A549 (cell line): ENCODE measurements around the gene TRDMT1. TPM values are rescaled to one million over a fixed set of nuclear protein-coding genes. Genes with fewer than 3 reads are reported as not detected.

Experiments
- ATAC-seq, 2 experiments: fragments of 200-7000 bp in 1 of 2; fragments of >200 bp in 1 of 2; cut with Nextera tagmentation in 1 of 2; cut with Tn5 transposase in 1 of 2; 3 replicates each; pipeline versions ENCODE4 v1.8.0 to v1.9.1; 2018 to 2020; ENCODE audit warnings: mild to moderate bottlenecking in 1 of 2, moderate library complexity in 1 of 2
- CTCF ChIA-PET: fragments of 300-600 bp; sonication (Branson Sonifier 250); formaldehyde crosslinking; extraction: SDS; loops from one replicate; lab custom pipeline; 2021; ENCODE audit warnings: antibody characterized with exemption, inconsistent platforms; lab: Yijun Ruan, JAX
- POLR2A ChIA-PET: fragments of 350-600 bp; formaldehyde crosslinking; extraction: SDS; loops from one replicate; lab custom pipeline; 2021; ENCODE audit warnings: antibody characterized with exemption, inconsistent platforms; lab: Yijun Ruan, JAX
- DNase-seq, 2 experiments: peaks; one replicate each; pipeline versions ENCODE4 v3.0.0 to v3.0.0-alpha.2; 2011 to 2016; ENCODE audit warnings: low read depth in 1 of 2, low spot score in 1 of 2
- FAIRE-seq: peaks from 2 replicates; lab custom pipeline; 2011; peaks lifted over from hg19 to GRCh38; lab: Jason Lieb, UNC
- H3K27ac ChIP-seq, 2 experiments: fragments of >200 bp; sonication (Bioruptor Twin); formaldehyde crosslinking; 3 replicates each; pipeline ENCODE4 v1.5.1; 2016 to 2017
- H3K4me1 ChIP-seq: fragments of >200 bp; sonication (Bioruptor Twin); formaldehyde crosslinking; 3 replicates; pipeline ENCODE4 v1.6.1; 2016
- H3K4me2 ChIP-seq: fragments of >200 bp; sonication (Bioruptor Twin); formaldehyde crosslinking; 3 replicates; pipeline ENCODE4 v1.6.1; 2016
- H3K4me3 ChIP-seq: fragments of >200 bp; sonication (Bioruptor Twin); formaldehyde crosslinking; 3 replicates; pipeline ENCODE4 v1.5.1; 2016
- H3K9me3 ChIP-seq: fragments of >200 bp; sonication (Bioruptor Twin); formaldehyde crosslinking; 3 replicates; pipeline ENCODE4 v1.6.1; 2016
- CBX2 ChIP-seq: fragments of 200-600 bp; sonication (generic); IDR thresholded peaks from 2 replicates; pipeline ENCODE4 v1.6.1; 2016; ENCODE audit warnings: low read depth, mild to moderate bottlenecking, borderline replicate concordance
- CEBPB ChIP-seq, 2 experiments: fragments of >200 bp in 1 of 2; sonication (Bioruptor Twin) in 1 of 2; formaldehyde crosslinking in 1 of 2; IDR thresholded peaks; 2 replicates each; pipeline ENCODE4 v1.6.1; 2012 to 2016
- FOSL2 ChIP-seq, 2 experiments: fragments of 450-650 bp in 1 of 2; fragments of >200 bp in 1 of 2; sonication (Bioruptor Twin) in 1 of 2; formaldehyde crosslinking; IDR thresholded peaks; 2 replicates each; pipeline versions ENCODE4 v1.5.0 to v1.6.1; 2016 to 2020; ENCODE audit warnings: mild to moderate bottlenecking in 1 of 2, moderate library complexity in 1 of 2
- GATA3 ChIP-seq: IDR thresholded peaks from 2 replicates; pipeline ENCODE4 v1.6.1; 2012; ENCODE audit warnings: borderline replicate concordance
- HDAC2 ChIP-seq: fragments of 200-600 bp; sonication (generic); IDR thresholded peaks from 2 replicates; pipeline ENCODE4 v1.6.1; 2016
- HEYL ChIP-seq: fragments of 250-450 bp; sonication (Bioruptor Pico); IDR thresholded peaks from 2 replicates; pipeline ENCODE4 v1.8.0; 2021; ENCODE audit warnings: mild to moderate bottlenecking, moderate library complexity
- HOXB13 ChIP-seq: fragments of 250-450 bp; sonication (Bioruptor Pico); IDR thresholded peaks from 2 replicates; pipeline ENCODE4 v1.5.0; 2020; ENCODE audit warnings: low read depth, mild to moderate bottlenecking, moderate library complexity
- JUN ChIP-seq, 2 experiments: fragments of >200 bp; sonication (Bioruptor Twin); formaldehyde crosslinking; IDR thresholded peaks; 2 replicates in 1 of 2; 3 replicates in 1 of 2; pipeline ENCODE4 v1.6.1; 2016 to 2017
- KDM5A ChIP-seq: fragments of 200-600 bp; sonication (generic); IDR thresholded peaks from 2 replicates; pipeline ENCODE4 v1.6.1; 2016; ENCODE audit warnings: antibody characterized with exemption, mild to moderate bottlenecking
- MAFK ChIP-seq: fragments of 450-650 bp; IDR thresholded peaks from 2 replicates; pipeline ENCODE4 v1.6.1; 2014; ENCODE audit not compliant: partially characterized antibody
- MYC ChIP-seq: IDR thresholded peaks from 2 replicates; pipeline ENCODE4 v1.6.1; 2012; ENCODE audit warnings: mild to moderate bottlenecking, inconsistent platforms, low read length, improper control_type of control experiment, borderline replicate concordance
- NR3C1 ChIP-seq: fragments of >200 bp; sonication (Bioruptor Twin); formaldehyde crosslinking; IDR thresholded peaks from 3 replicates; pipeline ENCODE4 v1.6.1; 2017
- PHF8 ChIP-seq: fragments of 200-600 bp; sonication (generic); IDR thresholded peaks from 2 replicates; pipeline ENCODE4 v1.6.1; 2016; ENCODE audit warnings: low read depth, mild to moderate bottlenecking, antibody characterized with exemption, moderate library complexity, borderline replicate concordance
- RCOR1 ChIP-seq: fragments of 150-350 bp; IDR thresholded peaks from 2 replicates; pipeline ENCODE4 v1.6.1; 2014; ENCODE audit warnings: antibody characterized with exemption, low read length, low read depth
- RFX5 ChIP-seq: fragments of 450-650 bp; IDR thresholded peaks from 2 replicates; pipeline ENCODE4 v1.7.1; 2014; ENCODE audit warnings: antibody characterized with exemption, mild to moderate bottlenecking, moderate library complexity
- ZFP36 ChIP-seq: fragments of 450-650 bp; IDR thresholded peaks from 2 replicates; pipeline ENCODE4 v1.6.1; 2014; ENCODE audit warnings: borderline replicate concordance; ENCODE audit not compliant: partially characterized antibody
- WGBS: methylation state at CpG from one replicate; pipeline ENCODE4 v1.1.6; 2017; ENCODE audit errors: missing lambda C conversion rate; 5-methylcytosine and 5-hydroxymethylcytosine counted together
- polyA plus RNA-seq, 4 experiments: library from polyadenylated mRNA; depleted of rRNA in 3 of 4; stranded (reverse); fragments of >200 nt; fragmentation: RNase III in 1 of 4; extraction: RNeasy Plus Mini Kit Qiagen cat#74134 plus additional on column Dnase treatment in 1 of 4; gene quantifications; 2 replicates in 3 of 4; 3 replicates in 1 of 4; pipeline ENCODE4 v1.2.3, GENCODE V29; 2011 to 2017
- TF ChIP-seq, protein P1 (sequence below): fragments of >200 bp; sonication (Bioruptor Twin); formaldehyde crosslinking; IDR thresholded peaks from 3 replicates; pipeline ENCODE4 v1.6.1; 2016
- TF ChIP-seq, protein P2 (sequence below): IDR thresholded peaks from 2 replicates; pipeline ENCODE4 v1.6.1; 2012; ENCODE audit warnings: low read depth, borderline replicate concordance
- TF ChIP-seq, protein P3 (sequence below): fragments of >200 bp; sonication (Bioruptor Twin); formaldehyde crosslinking; IDR thresholded peaks from 2 replicates; pipeline ENCODE4 v1.6.1; 2016
- TF ChIP-seq, protein P4 (sequence below): fragments of 250-450 bp; sonication (Bioruptor Pico); IDR thresholded peaks from 2 replicates; pipeline ENCODE4 v1.5.0; 2021; ENCODE audit warnings: mild to moderate bottlenecking, moderate library complexity, borderline replicate concordance
- TF ChIP-seq, protein P5 (sequence below): fragments of 200-600 bp; sonication (generic); IDR thresholded peaks from 2 replicates; pipeline ENCODE4 v1.6.1; 2016; ENCODE audit warnings: antibody characterized with exemption, mild to moderate bottlenecking, moderate library complexity

The TRDMT1 gene
- polyA plus RNA-seq, 2 of the 4 experiments (the other 2 are of a cell fraction), result 2.4 to 7.4 TPM

DNA sequence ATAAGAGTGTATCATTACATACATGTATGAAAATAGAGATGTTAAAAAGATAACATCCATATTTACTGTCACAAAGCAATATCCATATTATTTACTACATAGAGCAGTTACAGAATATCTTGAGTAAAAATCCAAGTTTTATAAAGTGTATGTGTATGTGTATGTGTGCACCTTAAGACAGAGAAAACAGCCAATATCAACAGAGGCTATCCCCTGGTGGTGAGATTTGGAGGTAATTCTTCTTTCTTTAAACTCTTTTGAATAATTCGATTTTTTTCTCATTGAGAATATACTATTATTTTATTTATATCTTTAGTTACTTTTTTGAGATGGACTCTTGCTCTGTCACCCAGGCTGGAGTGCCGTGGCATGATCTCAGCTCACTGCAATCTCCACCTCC lies 18.4 kb downstream of the TRDMT1 start (continued):
- no peak for TF ChIP-seq HOXB13 (CRISPR knock-in tag)

DNA sequence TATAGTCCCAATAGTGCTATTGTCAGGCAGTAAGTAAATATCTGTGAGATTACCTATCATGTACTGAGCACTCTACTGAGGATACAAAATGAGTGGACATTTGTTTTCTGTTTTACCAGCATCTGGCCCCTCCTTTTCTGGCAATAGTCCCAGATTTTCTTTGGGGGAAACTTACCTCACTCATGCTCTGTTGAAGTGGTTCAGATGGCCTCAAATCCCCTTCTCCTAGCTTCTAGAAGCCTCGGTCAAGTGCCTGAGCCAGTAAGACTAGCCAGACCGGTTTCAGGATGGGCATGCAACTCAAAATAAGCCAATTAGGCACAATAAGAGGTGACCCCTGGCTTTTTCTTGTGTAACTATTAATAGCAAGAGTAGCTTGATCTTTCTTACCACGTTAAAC lies 19.7 kb downstream of the TRDMT1 start:
- WGBS, result 71% methylated on average over 3 of the region's 3 CpGs
- ATAC-seq (no peak), DNase-seq (no peak), FAIRE-seq (no peak)
- Histone ChIP-seq H3K27ac (no peak overlapping the region), H3K4me1 (no peaks in the 10 kb centered on the region), H3K9me3 (no peaks in the 10 kb centered on the region), H3K4me3 (no peak overlapping the region), H3K4me2 (no peak overlapping the region)
- ChIA-PET POLR2A (no interaction called here), CTCF (interaction anchor here (1.3 kb wide), 2 partner anchors 8 to 48 kb away, joined by 5 read pairs; no protein-coding TSS in a partner anchor)
- no peak for TF ChIP-seq HDAC2
- TF ChIP-seq, protein P1, sequence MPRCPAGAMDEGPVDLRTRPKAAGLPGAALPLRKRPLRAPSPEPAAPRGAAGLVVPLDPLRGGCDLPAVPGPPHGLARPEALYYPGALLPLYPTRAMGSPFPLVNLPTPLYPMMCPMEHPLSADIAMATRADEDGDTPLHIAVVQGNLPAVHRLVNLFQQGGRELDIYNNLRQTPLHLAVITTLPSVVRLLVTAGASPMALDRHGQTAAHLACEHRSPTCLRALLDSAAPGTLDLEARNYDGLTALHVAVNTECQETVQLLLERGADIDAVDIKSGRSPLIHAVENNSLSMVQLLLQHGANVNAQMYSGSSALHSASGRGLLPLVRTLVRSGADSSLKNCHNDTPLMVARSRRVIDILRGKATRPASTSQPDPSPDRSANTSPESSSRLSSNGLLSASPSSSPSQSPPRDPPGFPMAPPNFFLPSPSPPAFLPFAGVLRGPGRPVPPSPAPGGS, result no peak
- TF ChIP-seq HEYL, result no peak
- TF ChIP-seq, protein P2, sequence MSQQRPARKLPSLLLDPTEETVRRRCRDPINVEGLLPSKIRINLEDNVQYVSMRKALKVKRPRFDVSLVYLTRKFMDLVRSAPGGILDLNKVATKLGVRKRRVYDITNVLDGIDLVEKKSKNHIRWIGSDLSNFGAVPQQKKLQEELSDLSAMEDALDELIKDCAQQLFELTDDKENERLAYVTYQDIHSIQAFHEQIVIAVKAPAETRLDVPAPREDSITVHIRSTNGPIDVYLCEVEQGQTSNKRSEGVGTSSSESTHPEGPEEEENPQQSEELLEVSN, result no peak
- TF ChIP-seq FOSL2 (IDR thresholded peaks at IDR 0.05), result no peak
- no peak for TF ChIP-seq FOSL2 (CRISPR knock-in tag; IDR thresholded peaks at IDR 0.05)
- no peak for TF ChIP-seq JUN (IDR thresholded peaks at IDR 0.05)
- TF ChIP-seq, protein P3, sequence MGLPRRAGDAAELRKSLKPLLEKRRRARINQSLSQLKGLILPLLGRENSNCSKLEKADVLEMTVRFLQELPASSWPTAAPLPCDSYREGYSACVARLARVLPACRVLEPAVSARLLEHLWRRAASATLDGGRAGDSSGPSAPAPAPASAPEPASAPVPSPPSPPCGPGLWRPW, result no peak
- TF ChIP-seq, protein P4, sequence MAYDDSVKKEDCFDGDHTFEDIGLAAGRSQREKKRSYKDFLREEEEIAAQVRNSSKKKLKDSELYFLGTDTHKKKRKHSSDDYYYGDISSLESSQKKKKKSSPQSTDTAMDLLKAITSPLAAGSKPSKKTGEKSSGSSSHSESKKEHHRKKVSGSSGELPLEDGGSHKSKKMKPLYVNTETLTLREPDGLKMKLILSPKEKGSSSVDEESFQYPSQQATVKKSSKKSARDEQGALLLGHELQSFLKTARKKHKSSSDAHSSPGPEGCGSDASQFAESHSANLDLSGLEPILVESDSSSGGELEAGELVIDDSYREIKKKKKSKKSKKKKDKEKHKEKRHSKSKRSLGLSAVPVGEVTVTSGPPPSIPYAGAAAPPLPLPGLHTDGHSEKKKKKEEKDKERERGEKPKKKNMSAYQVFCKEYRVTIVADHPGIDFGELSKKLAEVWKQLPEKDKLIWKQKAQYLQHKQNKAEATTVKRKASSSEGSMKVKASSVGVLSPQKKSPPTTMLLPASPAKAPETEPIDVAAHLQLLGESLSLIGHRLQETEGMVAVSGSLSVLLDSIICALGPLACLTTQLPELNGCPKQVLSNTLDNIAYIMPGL (CRISPR knock-in tag), result no peak
- no peak for TF ChIP-seq MAFK
- no peak for TF ChIP-seq HOXB13 (CRISPR knock-in tag)
- no peak for TF ChIP-seq RCOR1
- TF ChIP-seq, protein P5, sequence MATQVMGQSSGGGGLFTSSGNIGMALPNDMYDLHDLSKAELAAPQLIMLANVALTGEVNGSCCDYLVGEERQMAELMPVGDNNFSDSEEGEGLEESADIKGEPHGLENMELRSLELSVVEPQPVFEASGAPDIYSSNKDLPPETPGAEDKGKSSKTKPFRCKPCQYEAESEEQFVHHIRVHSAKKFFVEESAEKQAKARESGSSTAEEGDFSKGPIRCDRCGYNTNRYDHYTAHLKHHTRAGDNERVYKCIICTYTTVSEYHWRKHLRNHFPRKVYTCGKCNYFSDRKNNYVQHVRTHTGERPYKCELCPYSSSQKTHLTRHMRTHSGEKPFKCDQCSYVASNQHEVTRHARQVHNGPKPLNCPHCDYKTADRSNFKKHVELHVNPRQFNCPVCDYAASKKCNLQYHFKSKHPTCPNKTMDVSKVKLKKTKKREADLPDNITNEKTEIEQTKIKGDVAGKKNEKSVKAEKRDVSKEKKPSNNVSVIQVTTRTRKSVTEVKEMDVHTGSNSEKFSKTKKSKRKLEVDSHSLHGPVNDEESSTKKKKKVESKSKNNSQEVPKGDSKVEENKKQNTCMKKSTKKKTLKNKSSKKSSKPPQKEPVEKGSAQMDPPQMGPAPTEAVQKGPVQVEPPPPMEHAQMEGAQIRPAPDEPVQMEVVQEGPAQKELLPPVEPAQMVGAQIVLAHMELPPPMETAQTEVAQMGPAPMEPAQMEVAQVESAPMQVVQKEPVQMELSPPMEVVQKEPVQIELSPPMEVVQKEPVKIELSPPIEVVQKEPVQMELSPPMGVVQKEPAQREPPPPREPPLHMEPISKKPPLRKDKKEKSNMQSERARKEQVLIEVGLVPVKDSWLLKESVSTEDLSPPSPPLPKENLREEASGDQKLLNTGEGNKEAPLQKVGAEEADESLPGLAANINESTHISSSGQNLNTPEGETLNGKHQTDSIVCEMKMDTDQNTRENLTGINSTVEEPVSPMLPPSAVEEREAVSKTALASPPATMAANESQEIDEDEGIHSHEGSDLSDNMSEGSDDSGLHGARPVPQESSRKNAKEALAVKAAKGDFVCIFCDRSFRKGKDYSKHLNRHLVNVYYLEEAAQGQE, result no peak
- TF ChIP-seq RFX5, result no peak
- no peak for TF ChIP-seq ZFP36
- no peak for TF ChIP-seq CBX2
- no peak for TF ChIP-seq NR3C1

DNA sequence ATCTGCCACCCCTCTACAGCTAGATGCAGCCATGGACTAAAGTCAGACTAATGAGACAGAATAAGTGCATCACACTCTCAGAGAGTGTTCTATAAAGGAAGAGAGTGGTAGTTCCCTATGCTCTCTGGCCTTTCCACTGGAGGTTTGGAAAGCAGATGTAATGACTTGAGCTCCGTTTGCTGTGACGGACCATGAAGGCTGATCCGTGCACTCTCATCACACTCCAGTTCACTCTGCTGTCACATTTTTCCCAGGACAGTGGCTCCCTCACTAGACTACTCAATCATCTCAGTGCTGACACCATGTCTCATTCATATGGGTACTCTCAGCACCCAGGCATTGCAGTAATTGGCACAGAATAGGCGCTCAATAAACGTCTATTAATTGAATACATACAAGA lies 20.4 kb downstream of the TRDMT1 start:
- 90% methylated on average over 5 of the region's 5 CpGs for WGBS
- no peak overlapping the region for H3K27ac ChIP-seq
- ChIA-PET POLR2A (no interaction called here), CTCF (interaction anchor here (1.3 kb wide), 1 partner anchor 9 kb away, joined by 5 read pairs; no protein-coding TSS in a partner anchor)
- FAIRE-seq (no peak), DNase-seq (no peak), ATAC-seq (no peak)
- no peak overlapping the region for H3K4me3 ChIP-seq
- no peaks in the 10 kb centered on the region for H3K9me3 ChIP-seq
- no peaks in the 10 kb centered on the region for H3K4me1 ChIP-seq
- no peak for TF ChIP-seq GATA3
- TF ChIP-seq PHF8, result no peak
- TF ChIP-seq, protein P1, result no peak
- TF ChIP-seq MYC, result no peak
- no peak for TF ChIP-seq KDM5A
- no peak for TF ChIP-seq CEBPB (IDR thresholded peaks at IDR 0.05)
- H3K4me2 ChIP-seq, result no peak overlapping the region
